ENCODE data around the gene DKC1. TPM values are rescaled to one million over a fixed set of nuclear protein-coding genes. Genes with fewer than 3 reads are reported as not detected.

Gene DKC1
- total RNA-seq, 1 experiment from 2014 or later, result 158 TPM

DNA sequence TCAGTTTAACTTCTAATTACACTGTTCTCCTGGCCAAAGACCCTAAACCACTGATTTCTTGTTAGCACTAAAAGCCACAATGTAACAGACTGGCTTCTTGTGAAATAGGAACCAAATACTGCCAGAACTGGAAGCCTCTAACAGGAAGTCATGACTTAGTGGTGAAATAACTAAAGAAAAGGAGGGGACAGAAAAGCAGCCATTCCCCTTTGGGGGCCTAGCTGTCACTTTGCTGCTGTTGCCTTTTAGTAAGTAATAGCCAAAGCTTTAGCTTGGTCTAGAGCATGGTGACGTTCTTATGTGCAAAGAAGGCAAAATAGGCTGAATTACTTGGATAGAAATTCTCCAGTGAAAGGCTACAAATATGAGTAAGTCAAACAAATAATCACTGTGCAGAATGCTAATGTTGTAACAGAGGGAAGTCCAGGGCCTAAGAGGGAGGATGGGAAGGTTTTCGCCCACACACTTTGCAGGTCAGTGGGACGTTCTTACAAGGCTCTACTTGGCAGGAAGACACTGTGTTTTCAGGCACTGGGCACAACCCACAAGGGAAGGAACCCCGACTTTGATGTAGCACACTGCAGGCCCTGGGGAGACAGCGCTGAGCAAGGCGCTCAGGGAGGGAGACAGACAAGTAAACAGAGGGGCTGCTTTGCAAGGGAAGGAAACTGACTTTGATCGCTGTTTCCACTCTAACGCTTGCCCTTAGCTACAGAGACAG lies 28.4 kb upstream of the DKC1 start:
- BruUV-seq (replicated peaks), result no TSS peak
- H3K27ac ChIP-seq (ENCODE audit: low read depth, low read length, poor library complexity, severe bottlenecking), result no peak overlapping the region
- intact Hi-C loops (cut with micrococcal nuclease; ENCODE audit: unreplicated experiment), result no loop called here
- TF ChIP-seq, protein P1, sequence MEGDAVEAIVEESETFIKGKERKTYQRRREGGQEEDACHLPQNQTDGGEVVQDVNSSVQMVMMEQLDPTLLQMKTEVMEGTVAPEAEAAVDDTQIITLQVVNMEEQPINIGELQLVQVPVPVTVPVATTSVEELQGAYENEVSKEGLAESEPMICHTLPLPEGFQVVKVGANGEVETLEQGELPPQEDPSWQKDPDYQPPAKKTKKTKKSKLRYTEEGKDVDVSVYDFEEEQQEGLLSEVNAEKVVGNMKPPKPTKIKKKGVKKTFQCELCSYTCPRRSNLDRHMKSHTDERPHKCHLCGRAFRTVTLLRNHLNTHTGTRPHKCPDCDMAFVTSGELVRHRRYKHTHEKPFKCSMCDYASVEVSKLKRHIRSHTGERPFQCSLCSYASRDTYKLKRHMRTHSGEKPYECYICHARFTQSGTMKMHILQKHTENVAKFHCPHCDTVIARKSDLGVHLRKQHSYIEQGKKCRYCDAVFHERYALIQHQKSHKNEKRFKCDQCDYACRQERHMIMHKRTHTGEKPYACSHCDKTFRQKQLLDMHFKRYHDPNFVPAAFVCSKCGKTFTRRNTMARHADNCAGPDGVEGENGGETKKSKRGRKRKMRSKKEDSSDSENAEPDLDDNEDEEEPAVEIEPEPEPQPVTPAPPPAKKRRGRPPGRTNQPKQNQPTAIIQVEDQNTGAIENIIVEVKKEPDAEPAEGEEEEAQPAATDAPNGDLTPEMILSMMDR (conservative IDR thresholded peaks at IDR 0.05; ENCODE audit: low read depth, low read length), result no peak
- no peak for TF ChIP-seq EZH2 (IDR thresholded peaks at IDR 0.05; ENCODE audit: borderline replicate concordance, low read depth, low read length, poor library complexity, severe bottlenecking)
- ChIA-PET CTCF (no interaction called here), POLR2A (ENCODE audit: low non-redundant PET) (no interaction called here)
- no peaks in the 10 kb centered on the region for H3K9me3 ChIP-seq (ENCODE audit: low read depth, low read length, poor library complexity, severe bottlenecking)
- H3K27me3 ChIP-seq (replicated peaks; ENCODE audit: insufficient read depth, low read depth, low read length, poor library complexity), result no peaks in the 10 kb centered on the region
- no peak for DNase-seq (ENCODE audit: low spot score)
- H3K36me3 ChIP-seq (ENCODE audit: insufficient read depth, low read length, poor library complexity, severe bottlenecking), result no peaks in the 10 kb centered on the region
- H3K4me1 ChIP-seq (ENCODE audit: insufficient read depth, low read length, poor library complexity, severe bottlenecking), result no peaks in the 10 kb centered on the region
- no peak overlapping the region for H3K4me3 ChIP-seq (ENCODE audit: low read depth, low read length, poor library complexity, severe bottlenecking)

DNA sequence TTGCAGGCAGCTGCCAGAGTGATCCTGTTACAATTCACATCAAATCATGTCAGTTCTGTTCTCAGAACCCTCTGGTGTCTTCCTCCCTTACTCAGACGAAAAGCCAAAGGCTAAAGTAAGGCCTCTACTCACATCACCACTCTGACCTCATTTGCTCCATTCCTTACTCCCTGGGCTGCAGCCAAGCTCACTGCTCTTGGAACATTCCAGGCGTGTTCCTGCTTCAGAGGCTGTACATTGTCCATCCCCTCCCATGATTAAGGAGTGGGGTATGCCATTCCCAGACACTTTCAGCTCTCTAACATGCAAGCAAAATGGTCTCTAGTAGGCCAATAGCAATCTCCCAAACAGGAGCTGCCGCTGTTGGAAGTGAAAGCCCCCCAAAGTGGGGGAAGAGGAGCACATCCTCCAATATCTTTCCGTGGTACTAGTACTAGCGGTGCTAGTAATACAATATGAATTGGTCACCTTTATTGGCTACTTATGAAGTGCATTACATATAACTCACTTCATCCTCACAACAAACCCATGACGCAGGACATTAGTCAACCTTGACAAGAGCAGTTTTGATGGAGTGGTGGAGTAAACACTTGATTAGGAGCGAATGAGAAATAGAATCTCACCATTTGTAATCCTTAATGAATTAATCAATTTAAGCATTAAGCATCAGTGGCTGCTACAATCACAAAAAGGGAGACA lies 26.8 kb upstream of the DKC1 start:
- Histone ChIP-seq H3K27me3 (replicated peaks; ENCODE audit: insufficient read depth, low read depth, low read length, poor library complexity) (no peaks in the 10 kb centered on the region), H3K27ac (ENCODE audit: low read depth, low read length, poor library complexity, severe bottlenecking) (no peak overlapping the region), H3K4me3 (ENCODE audit: low read depth, low read length, poor library complexity, severe bottlenecking) (no peak overlapping the region), H3K36me3 (ENCODE audit: insufficient read depth, low read length, poor library complexity, severe bottlenecking) (no peaks in the 10 kb centered on the region), H3K9me3 (ENCODE audit: low read depth, low read length, poor library complexity, severe bottlenecking) (no peaks in the 10 kb centered on the region), H3K4me1 (ENCODE audit: insufficient read depth, low read length, poor library complexity, severe bottlenecking) (no peaks in the 10 kb centered on the region)
- ChIA-PET CTCF (no interaction called here), POLR2A (ENCODE audit: low non-redundant PET) (no interaction called here)
- no peak for DNase-seq (ENCODE audit: low spot score)
- intact Hi-C loops (cut with micrococcal nuclease; ENCODE audit: unreplicated experiment), result no loop called here
- TF ChIP-seq, protein P1 (conservative IDR thresholded peaks at IDR 0.05; ENCODE audit: low read depth, low read length), result no peak
- no peak for TF ChIP-seq EZH2 (IDR thresholded peaks at IDR 0.05; ENCODE audit: borderline replicate concordance, low read depth, low read length, poor library complexity, severe bottlenecking)
- no TSS peak for BruUV-seq (replicated peaks)

DNA sequence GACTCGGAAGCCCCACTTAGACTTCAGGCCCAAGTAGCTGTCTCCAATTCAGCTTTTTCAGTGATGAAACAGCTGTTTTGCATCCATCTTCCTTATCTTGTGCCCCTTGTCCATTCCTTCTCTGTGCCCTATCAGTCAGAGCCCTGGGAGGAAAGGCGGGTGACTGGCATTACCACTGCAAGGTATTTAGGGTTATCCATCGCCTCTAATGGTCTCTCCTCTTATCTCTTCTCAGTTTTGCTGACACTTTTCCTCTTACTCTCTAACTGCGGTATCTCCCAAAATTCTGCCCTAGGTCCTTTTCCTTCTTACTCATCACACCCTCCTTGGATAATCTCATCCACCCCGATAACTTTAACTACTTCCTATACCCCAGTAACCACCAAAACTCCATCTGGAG lies 25.5 kb upstream of the DKC1 start:
- POLR2A ChIA-PET (ENCODE audit: low non-redundant PET), result no interaction called here
- Histone ChIP-seq H3K27me3 (replicated peaks; ENCODE audit: insufficient read depth, low read depth, low read length, poor library complexity) (no peaks in the 10 kb centered on the region), H3K9me3 (ENCODE audit: low read depth, low read length, poor library complexity, severe bottlenecking) (no peaks in the 10 kb centered on the region), H3K4me3 (ENCODE audit: low read depth, low read length, poor library complexity, severe bottlenecking) (no peak overlapping the region), H3K36me3 (ENCODE audit: insufficient read depth, low read length, poor library complexity, severe bottlenecking) (no peaks in the 10 kb centered on the region), H3K4me1 (ENCODE audit: insufficient read depth, low read length, poor library complexity, severe bottlenecking) (no peaks in the 10 kb centered on the region), H3K27ac (ENCODE audit: low read depth, low read length, poor library complexity, severe bottlenecking) (no peak overlapping the region)
- CTCF ChIA-PET, result no interaction called here
- DNase-seq (ENCODE audit: low spot score), result no peak
- TF ChIP-seq EZH2 (IDR thresholded peaks at IDR 0.05; ENCODE audit: borderline replicate concordance, low read depth, low read length, poor library complexity, severe bottlenecking), result no peak
- TF ChIP-seq, protein P1 (conservative IDR thresholded peaks at IDR 0.05; ENCODE audit: low read depth, low read length), result no peak
- no TSS peak for BruUV-seq (replicated peaks)
- intact Hi-C loops (cut with micrococcal nuclease; ENCODE audit: unreplicated experiment), result no loop called here
